Osteoblast (primary cell): Measurements from ENCODE around the gene GNAI1. TPM values are rescaled to one million over a fixed set of nuclear protein-coding genes. Genes with fewer than 3 reads are reported as not detected.

ENCODE experiments used
- DNase-seq: peaks from one replicate; pipeline ENCODE4 v3.0.0; 2011; ENCODE audit warnings: low spot score, mixed read lengths; ENCODE audit not compliant: insufficient read length; ENCODE audit errors: missing footprints
- H2AFZ ChIP-seq: 2 replicates; pipeline ENCODE4 v1.6.0; 2011; ENCODE audit warnings: mild to moderate bottlenecking, low read length
- H3K27ac ChIP-seq: 2 replicates; pipeline ENCODE4 v1.5.1; 2011; ENCODE audit warnings: mild to moderate bottlenecking, low read depth, low read length, moderate library complexity
- H3K27me3 ChIP-seq: 2 replicates; pipeline ENCODE4 v1.6.0; 2012; ENCODE audit warnings: mild to moderate bottlenecking, control low read depth, inconsistent platforms, low read length, moderate library complexity; ENCODE audit not compliant: insufficient read depth
- H3K36me3 ChIP-seq: 2 replicates; pipeline ENCODE4 v1.5.1; 2011; ENCODE audit warnings: mild to moderate bottlenecking, low read length, control low read depth, moderate library complexity; ENCODE audit not compliant: insufficient read depth
- H3K4me1 ChIP-seq: 2 replicates; pipeline ENCODE4 v1.5.1; 2011; ENCODE audit warnings: mild to moderate bottlenecking, low read length, control low read depth, moderate library complexity; ENCODE audit not compliant: insufficient read depth
- H3K4me2 ChIP-seq: 2 replicates; pipeline ENCODE4 v1.6.0; 2011; ENCODE audit warnings: mild to moderate bottlenecking, low read length; ENCODE audit not compliant: insufficient read depth
- H3K4me3 ChIP-seq: fragments of 200-600 bp; sonication (generic); 3 replicates; pipeline ENCODE4 v1.5.1; 2012; ENCODE audit warnings: mild to moderate bottlenecking, low read length, inconsistent platforms; ENCODE audit not compliant: insufficient read depth
- H3K79me2 ChIP-seq: 2 replicates; pipeline ENCODE4 v1.6.0; 2012; ENCODE audit warnings: mild to moderate bottlenecking, low read length, control low read depth, inconsistent platforms; ENCODE audit not compliant: insufficient read depth
- H3K9me3 ChIP-seq: 2 replicates; pipeline ENCODE4 v1.5.1; 2011; ENCODE audit warnings: low read depth, low read length, control low read depth
- H4K20me1 ChIP-seq: 2 replicates; pipeline ENCODE4 v1.6.0; 2012; ENCODE audit warnings: mild to moderate bottlenecking, low read length, control low read depth; ENCODE audit not compliant: insufficient read depth
- total RNA-seq: library from RNA; depleted of rRNA; stranded (reverse); fragments of >200 nt; gene quantifications from 2 replicates; pipeline ENCODE4 v1.2.3, GENCODE V29; 2012
- TF ChIP-seq, protein P1 (sequence below): IDR thresholded peaks from 2 replicates; pipeline ENCODE4 v1.5.1; 2011; ENCODE audit warnings: mild to moderate bottlenecking, low read depth, low read length, moderate library complexity; ENCODE audit errors: extremely low read depth

The GNAI1 gene
- total RNA-seq, 1 donor: 36.2 TPM

DNA sequence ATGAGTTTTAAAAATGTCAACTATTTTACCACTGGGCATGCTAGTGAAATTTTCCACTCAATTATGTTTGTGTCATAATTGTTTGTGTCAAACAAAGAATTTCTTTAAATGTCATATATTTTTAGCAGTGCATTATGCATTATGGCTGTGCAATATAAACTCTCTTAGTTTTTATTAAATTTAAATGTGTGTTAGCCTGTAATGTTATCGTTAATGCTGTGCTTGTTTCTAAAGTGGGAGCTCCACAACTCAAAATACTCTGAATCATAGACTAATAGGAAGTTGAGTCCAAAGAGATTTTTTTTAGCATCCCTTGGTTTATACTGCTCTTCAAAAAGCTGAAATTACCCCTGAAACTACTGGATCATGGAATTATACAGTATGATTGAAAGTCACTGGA, 26.8 kb downstream of the GNAI1 start:
- no peak overlapping the region for H2AFZ ChIP-seq
- no peak overlapping the region for H3K27ac ChIP-seq
- H3K4me1 ChIP-seq: no peaks in the 10 kb centered on the region
- peaks cover 6% of the 10 kb centered on the region for H4K20me1 ChIP-seq
- H3K4me2 ChIP-seq: no peak overlapping the region
- peaks cover 90% of the 10 kb centered on the region for H3K79me2 ChIP-seq
- H3K4me3 ChIP-seq: no peak overlapping the region
- TF ChIP-seq, protein P1, sequence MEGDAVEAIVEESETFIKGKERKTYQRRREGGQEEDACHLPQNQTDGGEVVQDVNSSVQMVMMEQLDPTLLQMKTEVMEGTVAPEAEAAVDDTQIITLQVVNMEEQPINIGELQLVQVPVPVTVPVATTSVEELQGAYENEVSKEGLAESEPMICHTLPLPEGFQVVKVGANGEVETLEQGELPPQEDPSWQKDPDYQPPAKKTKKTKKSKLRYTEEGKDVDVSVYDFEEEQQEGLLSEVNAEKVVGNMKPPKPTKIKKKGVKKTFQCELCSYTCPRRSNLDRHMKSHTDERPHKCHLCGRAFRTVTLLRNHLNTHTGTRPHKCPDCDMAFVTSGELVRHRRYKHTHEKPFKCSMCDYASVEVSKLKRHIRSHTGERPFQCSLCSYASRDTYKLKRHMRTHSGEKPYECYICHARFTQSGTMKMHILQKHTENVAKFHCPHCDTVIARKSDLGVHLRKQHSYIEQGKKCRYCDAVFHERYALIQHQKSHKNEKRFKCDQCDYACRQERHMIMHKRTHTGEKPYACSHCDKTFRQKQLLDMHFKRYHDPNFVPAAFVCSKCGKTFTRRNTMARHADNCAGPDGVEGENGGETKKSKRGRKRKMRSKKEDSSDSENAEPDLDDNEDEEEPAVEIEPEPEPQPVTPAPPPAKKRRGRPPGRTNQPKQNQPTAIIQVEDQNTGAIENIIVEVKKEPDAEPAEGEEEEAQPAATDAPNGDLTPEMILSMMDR: no peak
- no peaks in the 10 kb centered on the region for H3K36me3 ChIP-seq
- no peaks in the 10 kb centered on the region for H3K9me3 ChIP-seq
- H3K27me3 ChIP-seq: no peaks in the 10 kb centered on the region
- no peak for DNase-seq

DNA sequence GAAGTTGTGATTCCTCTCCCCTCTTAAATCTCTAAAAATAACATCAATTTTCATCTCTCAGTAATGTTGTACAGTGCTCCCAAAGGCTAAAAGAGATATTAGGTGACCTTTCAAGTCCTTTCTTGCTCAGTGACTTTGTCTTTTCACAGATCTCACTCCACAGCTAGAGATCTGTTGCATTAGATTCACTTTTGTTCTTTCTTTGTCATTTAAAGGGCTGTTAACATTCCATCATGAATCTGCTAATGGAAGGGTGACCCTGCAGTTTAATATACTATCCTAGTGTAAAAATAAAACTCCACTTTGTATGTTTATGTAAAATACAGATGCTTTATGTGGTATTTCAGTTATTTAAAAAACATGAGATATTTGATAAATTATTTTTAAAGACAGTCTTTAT, 30.5 kb downstream of the GNAI1 start:
- Histone ChIP-seq H2AFZ (no peak overlapping the region), H3K4me3 (no peak overlapping the region), H3K79me2 (peaks cover 81% of the 10 kb centered on the region), H3K36me3 (no peaks in the 10 kb centered on the region), H3K27ac (no peak overlapping the region), H3K27me3 (no peaks in the 10 kb centered on the region), H3K4me2 (no peak overlapping the region), H4K20me1 (peaks cover 10% of the 10 kb centered on the region), H3K9me3 (peaks cover 2% of the 10 kb centered on the region), H3K4me1 (no peaks in the 10 kb centered on the region)
- TF ChIP-seq, protein P1: no peak
- DNase-seq: no peak

DNA sequence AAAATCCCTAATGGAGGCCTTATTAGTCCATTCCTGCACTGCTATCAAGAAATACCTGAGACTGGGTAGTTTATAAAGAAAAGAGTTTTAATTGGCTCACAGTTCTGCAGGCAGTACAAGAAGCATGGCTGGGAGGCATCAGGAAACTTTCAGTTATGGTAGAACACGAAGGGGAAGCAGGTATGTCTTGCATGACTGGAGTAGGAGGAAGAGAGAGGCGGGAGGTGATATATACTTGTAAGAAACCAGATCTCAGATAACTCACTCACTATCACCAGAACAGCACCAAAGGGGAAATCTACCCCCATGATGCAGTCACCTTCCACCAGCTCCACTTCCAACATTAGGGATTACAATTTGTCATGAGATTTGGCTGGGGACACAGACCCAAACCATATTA, 35.8 kb downstream of the GNAI1 start:
- TF ChIP-seq, protein P1: no peak
- Histone ChIP-seq H3K27ac (no peak overlapping the region), H3K4me1 (no peaks in the 10 kb centered on the region), H3K79me2 (peaks cover 59% of the 10 kb centered on the region), H3K4me3 (no peak overlapping the region), H3K36me3 (no peaks in the 10 kb centered on the region), H2AFZ (no peak overlapping the region), H4K20me1 (peaks cover 4% of the 10 kb centered on the region), H3K27me3 (no peaks in the 10 kb centered on the region), H3K9me3 (peaks cover 9% of the 10 kb centered on the region), H3K4me2 (no peak overlapping the region)
- no peak for DNase-seq

DNA sequence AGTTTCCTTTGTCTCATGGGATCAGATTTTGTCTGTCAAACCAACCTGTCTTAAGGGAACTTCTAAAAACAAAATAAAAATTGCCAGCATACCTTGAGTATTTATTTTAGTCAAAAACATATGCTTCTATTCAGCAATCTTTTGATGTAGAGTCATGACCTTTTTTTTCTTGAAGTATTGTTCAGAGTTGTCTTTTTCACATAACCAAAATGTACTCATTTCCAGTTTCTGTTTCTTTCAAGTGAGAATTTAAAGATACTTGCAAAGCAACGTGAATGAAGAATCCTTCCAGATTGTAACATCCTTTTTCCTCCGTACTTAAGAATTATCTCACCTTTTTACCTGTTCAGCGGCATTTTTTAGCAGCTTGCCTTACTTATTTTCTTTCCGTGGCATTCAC, 37.8 kb downstream of the GNAI1 start:
- Histone ChIP-seq H3K9me3 (peaks cover 9% of the 10 kb centered on the region), H3K27ac (no peak overlapping the region), H4K20me1 (no peaks in the 10 kb centered on the region), H3K4me1 (no peaks in the 10 kb centered on the region), H3K79me2 (peaks cover 53% of the 10 kb centered on the region), H3K36me3 (no peaks in the 10 kb centered on the region), H3K4me2 (no peak overlapping the region), H2AFZ (no peak overlapping the region), H3K4me3 (no peak overlapping the region), H3K27me3 (no peaks in the 10 kb centered on the region)
- DNase-seq: no peak
- TF ChIP-seq, protein P1: no peak
